Suprapubic skin (tissue), 4 donors: ENCODE measurements around the gene CLTB.

ENCODE experiments used
- CTCF ChIP-seq, 2 donors: fragments of 200-600 bp in 1 of 2; fragments of 450-650 bp in 1 of 2; sonication (generic) in 1 of 2; IDR thresholded peaks; one replicate each; pipeline ENCODE4 v1.5.1; 2016 to 2019; ENCODE audit warnings: antibody characterized with exemption in 2 of 2, mild to moderate bottlenecking in 1 of 2, moderate library complexity in 1 of 2
- EP300 ChIP-seq: sonication (generic); formaldehyde crosslinking; IDR thresholded peaks from one replicate; pipeline ENCODE4 v1.6.1; 2017; ENCODE audit warnings: antibody characterized with exemption
- POLR2A ChIP-seq, 2 donors: fragments of 450-650 bp; IDR thresholded peaks; one replicate each; pipeline ENCODE4 v1.6.1; 2017; ENCODE audit warnings: antibody characterized with exemption in 2 of 2, mild to moderate bottlenecking in 2 of 2, moderate library complexity in 2 of 2
- POLR2AphosphoS5 ChIP-seq, 3 donors: sonication (generic); formaldehyde crosslinking; IDR thresholded peaks; one replicate each; pipeline ENCODE4 v1.6.1; 2017; ENCODE audit warnings: antibody characterized with exemption in 3 of 3

- no peak for TF ChIP-seq CTCF (IDR thresholded peaks at IDR 0.05)
- no peak for TF ChIP-seq EP300
- TF ChIP-seq POLR2AphosphoS5 (IDR thresholded peaks at IDR 0.05) = no peak
- no peak for TF ChIP-seq POLR2A (IDR thresholded peaks at IDR 0.05)
Observed at GRCh38 chr5:176405656-176406435, 10.5 kb downstream of the CLTB start.
